ENCODE results near the gene LEMD2. TPM values are rescaled to one million over a fixed set of nuclear protein-coding genes. Genes with fewer than 3 reads are reported as not detected.
"Not testable (repeated sequence)": the region's sequence is repeated elsewhere in the genome, so short reads cannot be mapped to it uniquely, and the experiment has no call there.

The LEMD2 gene
- polyA plus RNA-seq, 1 of the 3 experiments (the other 2 are of a cell fraction), result 56.5 TPM

GRCh38 chr6:33833599-33833998 lies 44.7 kb upstream of the LEMD2 start:
- no peaks in the 10 kb centered on the region for H3K79me2 ChIP-seq (ENCODE audit: insufficient read depth)
- no peak overlapping the region for H3K27ac ChIP-seq (ENCODE audit: low read depth in 2 of 2, low read length in 1 of 2)
- WGBS (ENCODE audit: low lambda C conversion rate), result 90% methylated on average over 6 of the region's 6 CpGs
- H3K9me2 ChIP-seq, result no peaks in the 10 kb centered on the region
- no peaks in the 10 kb centered on the region for H4K20me1 ChIP-seq (ENCODE audit: insufficient read depth)
- no peaks in the 10 kb centered on the region; the same call in 1 of the 2 replicates for H3K27me3 ChIP-seq (ENCODE audit: insufficient read depth)
- CTCF ChIA-PET, result interaction anchor here (1.1 to 1.8 kb wide), 2 partner anchors 16 to 222 kb away, joined by 6 read pairs; no protein-coding TSS in a partner anchor
- no peak overlapping the region for H2AFZ ChIP-seq (ENCODE audit: low read depth)
- POLR2A ChIA-PET, result no interaction called here
- H3K9ac ChIP-seq, result no peak overlapping the region
- no peak overlapping the region for H3K4me2 ChIP-seq
- DNase-seq, result no peak
- no peak for TF ChIP-seq EZH2phosphoT487 (IDR thresholded peaks at IDR 0.05; ENCODE audit: borderline replicate concordance, low read depth)
- H3F3A ChIP-seq (replicated peaks; ENCODE audit: insufficient read depth), result no peaks in the 10 kb centered on the region
- H3K9me3 ChIP-seq, result no peaks in the 10 kb centered on the region
- peaks cover 0 to 22% of the 10 kb centered on the region in 2 experiments; a peak in 1 of 4 replicates for H3K4me1 ChIP-seq (ENCODE audit: control insufficient read depth in 1 of 2, insufficient read depth in 2 of 2, low read depth in 1 of 2, low read length in 1 of 2)
- no peaks in the 10 kb centered on the region for H3K36me3 ChIP-seq (replicated peaks in 1 of 2; ENCODE audit: control insufficient read depth in 1 of 2, insufficient read depth in 2 of 2, low read length in 1 of 2)
- H3K4me3 ChIP-seq (ENCODE audit: low read depth in 2 of 2, low read length in 1 of 2), result no peak overlapping the region

GRCh38 chr6:33832831-33833230 lies 43.9 kb upstream of the LEMD2 start:
- H3K9me3 ChIP-seq; DNase-seq; H4K20me1 ChIP-seq (ENCODE audit: insufficient read depth); H3K4me2 ChIP-seq; POLR2A ChIA-PET; H3K9me2 ChIP-seq; H3K9ac ChIP-seq; H3K27me3 ChIP-seq (ENCODE audit: insufficient read depth); H3K36me3 ChIP-seq (replicated peaks in 1 of 2; ENCODE audit: control insufficient read depth in 1 of 2, insufficient read depth in 2 of 2, low read length in 1 of 2); H3F3A ChIP-seq (replicated peaks; ENCODE audit: insufficient read depth); H3K4me3 ChIP-seq (ENCODE audit: low read depth in 2 of 2, low read length in 1 of 2); H3K27ac ChIP-seq (ENCODE audit: low read depth in 2 of 2, low read length in 1 of 2); H2AFZ ChIP-seq (ENCODE audit: low read depth); CTCF ChIA-PET; H3K79me2 ChIP-seq (ENCODE audit: insufficient read depth): not testable (repeated sequence)
- H3K4me1 ChIP-seq (ENCODE audit: control insufficient read depth in 1 of 2, insufficient read depth in 2 of 2, low read depth in 1 of 2, low read length in 1 of 2), result peaks cover 0 to 30% of the 10 kb centered on the region in 2 experiments; a peak in 1 of 4 replicates
- WGBS (ENCODE audit: low lambda C conversion rate), result no CpG with 5 or more reads among the region's 32 CpGs

- CTCF ChIA-PET, result interaction anchor here (0.7 to 0.9 kb wide), 2 partner anchors 9 to 19 kb away, joined by 3 read pairs; no protein-coding TSS in a partner anchor
- DNase-seq; POLR2A ChIA-PET; H3K4me2 ChIP-seq; H2AFZ ChIP-seq (ENCODE audit: low read depth); H3K9ac ChIP-seq; H3F3A ChIP-seq (replicated peaks; ENCODE audit: insufficient read depth); H3K4me3 ChIP-seq (ENCODE audit: low read depth in 2 of 2, low read length in 1 of 2); H3K27me3 ChIP-seq (ENCODE audit: insufficient read depth); H3K9me2 ChIP-seq; H3K9me3 ChIP-seq; H3K79me2 ChIP-seq (ENCODE audit: insufficient read depth); H3K36me3 ChIP-seq (replicated peaks in 1 of 2; ENCODE audit: control insufficient read depth in 1 of 2, insufficient read depth in 2 of 2, low read length in 1 of 2); H3K27ac ChIP-seq (ENCODE audit: low read depth in 2 of 2, low read length in 1 of 2); H4K20me1 ChIP-seq (ENCODE audit: insufficient read depth): not testable (repeated sequence)
- WGBS (ENCODE audit: low lambda C conversion rate), result 60% methylated on average over 4 of the region's 5 CpGs
- H3K4me1 ChIP-seq (ENCODE audit: control insufficient read depth in 1 of 2, insufficient read depth in 2 of 2, low read depth in 1 of 2, low read length in 1 of 2), result peaks cover 0 to 35% of the 10 kb centered on the region in 2 experiments; a peak in 1 of 4 replicates
These were observed 42.8 kb upstream of the LEMD2 start for GRCh38 chr6:33831725-33832124.

GRCh38 chr6:33830635-33831240 lies 41.8 kb upstream of the LEMD2 start:
- H3K9ac ChIP-seq, result no peak overlapping the region
- H3K4me3 ChIP-seq (ENCODE audit: low read depth in 2 of 2, low read length in 1 of 2), result no peak overlapping the region
- H3F3A ChIP-seq (replicated peaks; ENCODE audit: insufficient read depth), result no peaks in the 10 kb centered on the region
- no peak overlapping the region for H3K4me2 ChIP-seq
- H3K4me1 ChIP-seq (ENCODE audit: control insufficient read depth in 1 of 2, insufficient read depth in 2 of 2, low read depth in 1 of 2, low read length in 1 of 2), result peaks cover 0 to 35% of the 10 kb centered on the region in 2 experiments; a peak in 1 of 4 replicates
- ChIA-PET CTCF (interaction anchor here (0.6 to 1.5 kb wide), 3 partner anchors 18 to 59 kb away, joined by 3 to 4 read pairs (median 3); no protein-coding TSS in a partner anchor), POLR2A (no interaction called here)
- no peaks in the 10 kb centered on the region for H3K9me2 ChIP-seq
- WGBS (ENCODE audit: low lambda C conversion rate), result 72% methylated on average over 17 of the region's 21 CpGs
- no peaks in the 10 kb centered on the region for H3K36me3 ChIP-seq (replicated peaks in 1 of 2; ENCODE audit: control insufficient read depth in 1 of 2, insufficient read depth in 2 of 2, low read length in 1 of 2)
- no peak for DNase-seq
- no peaks in the 10 kb centered on the region for H3K79me2 ChIP-seq (ENCODE audit: insufficient read depth)
- no peaks in the 10 kb centered on the region for H4K20me1 ChIP-seq (ENCODE audit: insufficient read depth)
- no peak overlapping the region for H3K27ac ChIP-seq (ENCODE audit: low read depth in 2 of 2, low read length in 1 of 2)
- no peaks in the 10 kb centered on the region for H3K9me3 ChIP-seq
- H3K27me3 ChIP-seq (ENCODE audit: insufficient read depth), result no peaks in the 10 kb centered on the region; the same call in 1 of the 2 replicates
- H2AFZ ChIP-seq (ENCODE audit: low read depth), result no peak overlapping the region
- TF ChIP-seq TEAD4 (IDR thresholded peaks at IDR 0.05; ENCODE audit: borderline replicate concordance, insufficient read depth), result no peak
- no peak for TF ChIP-seq GABPA (IDR thresholded peaks at IDR 0.05; ENCODE audit: low read depth)
- TF ChIP-seq IRF3 (IDR thresholded peaks at IDR 0.05; ENCODE audit: low read depth, low read length), result no peak
- no peak for TF ChIP-seq RCOR1 (IDR thresholded peaks at IDR 0.05; ENCODE audit: low read length)
- no peak for TF ChIP-seq CTCF (IDR thresholded peaks at IDR 0.05)
- TF ChIP-seq JUND (IDR thresholded peaks at IDR 0.05), result no peak
- TF ChIP-seq MXI1 (IDR thresholded peaks at IDR 0.05; ENCODE audit: low read depth, low read length), result no peak
- no peak for TF ChIP-seq YY1 (IDR thresholded peaks at IDR 0.05; ENCODE audit: low read depth)
- no peak for TF ChIP-seq USF1 (IDR thresholded peaks at IDR 0.05; ENCODE audit: borderline replicate concordance, low read depth)
- TF ChIP-seq RAD21 (IDR thresholded peaks at IDR 0.05; ENCODE audit: low read length), result no peak
- TF ChIP-seq FOXJ3 (CRISPR knock-in tag; IDR thresholded peaks at IDR 0.05), result no peak
